ENCODE data around the gene PCYT1B.

PCYT1B gene

GRCh38 chrX:24515447-24515846 is 131.7 kb downstream of the PCYT1B start:
- TF ChIP-seq CTCF (IDR thresholded peaks at IDR 0.05; ENCODE audit: low read length, missing control alignments), result peak; percentile 37
- peak; percentile 51 for DNase-seq (ENCODE audit: low read depth)
- no peak overlapping the region for H3K4me3 ChIP-seq (replicated peaks; ENCODE audit: low read depth, low read length)

DNA sequence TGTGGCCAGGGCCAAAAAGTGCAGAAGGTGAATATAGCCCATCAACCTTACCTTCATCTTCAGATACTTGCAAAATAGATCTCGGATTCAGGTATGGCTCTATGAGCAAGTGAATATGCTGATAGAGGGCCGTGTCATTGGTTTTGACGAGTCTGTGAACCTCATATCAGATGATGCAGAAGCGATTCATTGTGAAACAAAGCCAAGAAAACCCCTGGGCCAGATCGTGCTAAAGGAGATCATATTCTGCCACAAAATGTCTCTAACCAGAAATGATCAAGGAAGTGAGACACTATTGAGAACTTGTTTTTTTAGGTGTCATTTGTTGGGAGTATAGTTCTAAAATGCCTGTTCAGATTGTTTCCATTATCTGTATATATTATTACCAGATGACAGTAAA is 133.7 kb downstream of the PCYT1B start:
- no peak for TF ChIP-seq CTCF (IDR thresholded peaks at IDR 0.05; ENCODE audit: low read length, missing control alignments)
- no peak overlapping the region for H3K4me3 ChIP-seq (replicated peaks; ENCODE audit: low read depth, low read length)
- no peak for DNase-seq (ENCODE audit: low read depth)

DNA sequence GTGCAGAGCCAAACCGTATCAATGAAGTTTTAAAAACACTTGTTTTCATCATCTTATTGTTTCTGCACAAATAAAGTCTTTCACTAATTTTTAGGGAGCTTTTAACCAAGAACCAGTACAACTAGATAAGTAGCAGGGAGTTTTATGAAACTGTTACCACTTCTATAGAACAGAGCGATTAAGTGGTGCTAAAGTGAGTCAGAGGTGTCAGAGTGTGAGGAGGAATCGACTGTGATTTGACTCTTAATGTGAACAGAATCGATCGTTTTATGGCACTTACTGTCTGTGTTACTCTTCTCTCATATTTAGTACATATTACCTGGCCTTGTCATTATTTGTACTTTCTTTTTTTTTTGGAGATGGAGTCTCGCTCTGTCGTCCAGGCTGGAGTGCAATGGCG is 138.8 kb downstream of the PCYT1B start:
- no peak for DNase-seq (ENCODE audit: low read depth)
- H3K4me3 ChIP-seq (replicated peaks; ENCODE audit: low read depth, low read length), result no peak overlapping the region
- no peak for TF ChIP-seq CTCF (IDR thresholded peaks at IDR 0.05; ENCODE audit: low read length, missing control alignments)

All from fibroblast of pulmonary artery (primary cell).